Activated T-cell treated with anti-CD3 and anti-CD28 coated beads for 1 hour (primary cell): ENCODE measurements around the gene BRSK1.

Source experiments
- DNase-seq: peaks from one replicate; pipeline ENCODE4 v3.0.0-alpha.2; 2020; ENCODE audit warnings: low read depth

The BRSK1 gene

GRCh38 chr19:55353356-55353802 lies 69.6 kb downstream of the BRSK1 start:
- DNase-seq: no peak

GRCh38 chr19:55353803-55354697 lies 70.3 kb downstream of the BRSK1 start:
- DNase-seq: peak; percentile 50

GRCh38 chr19:55354698-55355212 lies 71.0 kb downstream of the BRSK1 start, which contains the start of gene COX6B2:
Gene COX6B2, minus strand, starts transcription at chr19:55354719. Its CDS starts 198 bp downstream, at chr19:55354521.
- no peak for DNase-seq

- no peak for DNase-seq
These were observed 71.5 kb downstream of the BRSK1 start for GRCh38 chr19:55355213-55355821.

GRCh38 chr19:55358493-55358892 lies 74.7 kb downstream of the BRSK1 start:
- no peak for DNase-seq

GRCh38 chr19:55358943-55359908 lies 75.4 kb downstream of the BRSK1 start:
- no peak for DNase-seq

- DNase-seq: no peak
These were observed 77.1 kb downstream of the BRSK1 start for GRCh38 chr19:55360902-55361301.
